ENCODE results near the gene IGFBP7. TPM values are rescaled to one million over a fixed set of nuclear protein-coding genes. Genes with fewer than 3 reads are reported as not detected.
"Not testable (repeated sequence)": the region's sequence is repeated elsewhere in the genome, so short reads cannot be mapped to it uniquely, and the experiment has no call there.

IGFBP7 gene
- total and polyA plus RNA-seq, 8 donors, result 71.8 to 972 (median 198) TPM

- TF ChIP-seq POLR2AphosphoS5 (IDR thresholded peaks at IDR 0.05) (no peak), CTCF (IDR thresholded peaks at IDR 0.05) (no peak), EP300 (IDR thresholded peaks at IDR 0.05) (no peak), POLR2A (IDR thresholded peaks at IDR 0.05) (no peak)
- Histone ChIP-seq H3K4me3 (no peak overlapping the region), H3K27ac (peak overlapping the region in 2 of 5 donors; percentile 60 to 84), H3K27me3 (no peaks in the 10 kb centered on the region), H3K4me1 (peaks cover 0 to 53% (median 29%) of the 10 kb centered on the region in 4 donors), H3K36me3 (no peaks in the 10 kb centered on the region), H3K9me3 (no peaks in the 10 kb centered on the region)
- DNase-seq, result no peak
- intact Hi-C loops (cut with DNase I; ENCODE audit: low total_unique reads), result no loop called here
- WGBS, 5 donors, result 82 to 97% (median 93%) methylated on average over 1 of the region's 1 CpG
These were observed 46.7 kb downstream of the IGFBP7 start for GRCh38 chr4:57063518-57063917.

GRCh38 chr4:57061395-57061794, 48.8 kb downstream of the IGFBP7 start:
- 55 to 76% (median 69%) methylated on average over 5 of the region's 5 CpGs for WGBS, 5 donors
- Histone ChIP-seq H3K4me1 (peaks cover 0 to 64% (median 34%) of the 10 kb centered on the region in 4 donors), H3K36me3 (no peaks in the 10 kb centered on the region), H3K4me3 (no peak overlapping the region), H3K27ac (peak overlapping the region in 2 of 5 donors; percentile 12 to 36), H3K27me3 (no peaks in the 10 kb centered on the region), H3K9me3 (no peaks in the 10 kb centered on the region)
- intact Hi-C loops (cut with DNase I; ENCODE audit: low total_unique reads), result no loop called here
- DNase-seq, result no peak
- no peak for TF ChIP-seq POLR2AphosphoS5 (IDR thresholded peaks at IDR 0.05)

GRCh38 chr4:57060717-57061067, 49.5 kb downstream of the IGFBP7 start:
- H3K4me3 ChIP-seq; intact Hi-C loops (cut with DNase I; ENCODE audit: low total_unique reads); DNase-seq; H3K36me3 ChIP-seq; H3K9me3 ChIP-seq; H3K27me3 ChIP-seq: not testable (repeated sequence)
- Histone ChIP-seq H3K4me1 (peaks cover 0 to 62% (median 31%) of the 10 kb centered on the region in 4 donors), H3K27ac (peak overlapping the region in 2 of 5 donors; percentile 1 to 21)
- 83 to 90% (median 85%) methylated on average over 6 of the region's 6 CpGs for WGBS, 5 donors

- intact Hi-C loops (cut with DNase I; ENCODE audit: low total_unique reads), result no loop called here
- Histone ChIP-seq H3K36me3 (no peaks in the 10 kb centered on the region), H3K27ac (peak overlapping the region in 2 of 5 donors; percentile 1 to 21), H3K9me3 (no peaks in the 10 kb centered on the region), H3K27me3 (no peaks in the 10 kb centered on the region), H3K4me3 (no peak overlapping the region), H3K4me1 (peaks cover 0 to 56% (median 28%) of the 10 kb centered on the region in 4 donors)
- WGBS, 5 donors, result 38 to 53% (median 40%) methylated on average over 6 of the region's 6 CpGs
- no peak for DNase-seq
- TF ChIP-seq POLR2AphosphoS5 (IDR thresholded peaks at IDR 0.05), result no peak
- TF ChIP-seq CTCF (IDR thresholded peaks at IDR 0.05), result no peak
- TF ChIP-seq EP300 (IDR thresholded peaks at IDR 0.05), result no peak
- no peak for TF ChIP-seq POLR2A (IDR thresholded peaks at IDR 0.05)
These were observed 50.1 kb downstream of the IGFBP7 start for GRCh38 chr4:57059890-57060716.

GRCh38 chr4:57055886-57056285, 54.3 kb downstream of the IGFBP7 start:
- Histone ChIP-seq H3K9me3 (no peaks in the 10 kb centered on the region), H3K4me1 (peaks cover 0 to 31% (median 13%) of the 10 kb centered on the region in 4 donors), H3K36me3 (no peaks in the 10 kb centered on the region), H3K27ac (peak overlapping the region in 4 of 5 donors; percentile 25 to 62 (median 37)), H3K4me3 (peak overlapping the region in 1 of 4 donors; percentile 2), H3K27me3 (no peaks in the 10 kb centered on the region)
- peak in 1 of 2 donors; percentile 71 for DNase-seq
- TF ChIP-seq POLR2A (IDR thresholded peaks at IDR 0.05) (no peak), POLR2AphosphoS5 (IDR thresholded peaks at IDR 0.05) (no peak), CTCF (IDR thresholded peaks at IDR 0.05) (no peak), EP300 (IDR thresholded peaks at IDR 0.05) (no peak)
- WGBS, 5 donors, result 58 to 69% (median 65%) methylated on average over 14 of the region's 14 CpGs
- intact Hi-C loops (cut with DNase I; ENCODE audit: low total_unique reads), result no loop called here
